HepG2 (cell line): Measurements from ENCODE around the gene LRRC74A. TPM values are rescaled to one million over a fixed set of nuclear protein-coding genes. Genes with fewer than 3 reads are reported as not detected.

Source experiments
- ATAC-seq: fragments of 200-7000 bp; cut with Tn5 transposase; 3 replicates; pipeline ENCODE4 v1.9.1; 2020; ENCODE audit warnings: mild to moderate bottlenecking, moderate library complexity
- BruUV-seq: library from RNA; stranded (reverse); fragments of 400-500 nt; replicated peaks from 2 replicates; lab custom pipeline; 2021; lab: Mats Ljungman, UMichigan
- CTCF ChIA-PET: fragments of 300-600 bp; formaldehyde crosslinking; extraction: SDS; loops from one replicate; lab custom pipeline; 2021; ENCODE audit warnings: low total read pairs, inconsistent platforms, low intra/inter-chr PET ratio; lab: Yijun Ruan, JAX
- POLR2A ChIA-PET: fragments of 350-600 bp; sonication (Branson Sonifier 250); formaldehyde crosslinking; loops from one replicate; lab custom pipeline; 2020; ENCODE audit warnings: antibody characterized with exemption, inconsistent platforms; lab: Yijun Ruan, JAX
- DNase-seq: peaks from one replicate; pipeline ENCODE4 v3.0.0-alpha.2; 2015; ENCODE audit warnings: low spot score
- FAIRE-seq: peaks from 3 replicates; lab custom pipeline; 2011; peaks lifted over from hg19 to GRCh38; lab: Jason Lieb, UNC
- H2AFZ ChIP-seq: one replicate; pipeline ENCODE4 v1.6.1; 2011; ENCODE audit warnings: low read length, inconsistent platforms
- H3K27ac ChIP-seq: fragments of 300-600 bp; 3 replicates; pipeline ENCODE4 v1.8.0; 2011; ENCODE audit warnings: mixed run types, mild to moderate bottlenecking, mixed read lengths, low read length, inconsistent platforms; ENCODE audit not compliant: insufficient read depth; ENCODE audit errors: extremely low read length
- H3K27me3 ChIP-seq, 2 experiments: fragments of 200-600 bp in 1 of 2; 2 replicates in 1 of 2; 3 replicates in 1 of 2; pipeline versions ENCODE4 v1.6.0 to v1.8.0; 2011; ENCODE audit warnings: low read length in 2 of 2, mild to moderate bottlenecking in 2 of 2, moderate library complexity in 2 of 2, inconsistent platforms in 1 of 2; ENCODE audit not compliant: insufficient read depth in 2 of 2, control insufficient read depth in 1 of 2
- H3K36me3 ChIP-seq, 2 experiments: fragments of 200-600 bp in 1 of 2; replicated peaks in 1 of 2; 2 replicates in 1 of 2; 3 replicates in 1 of 2; pipeline versions ENCODE4 v1.5.1 to v1.8.0; 2011; ENCODE audit warnings: low read length in 2 of 2, inconsistent platforms in 1 of 2; ENCODE audit not compliant: insufficient read depth in 2 of 2, control insufficient read depth in 1 of 2
- H3K4me1 ChIP-seq: 2 replicates; pipeline ENCODE4 v1.5.1; 2012; ENCODE audit warnings: low read length, inconsistent platforms; ENCODE audit not compliant: insufficient read depth
- H3K4me2 ChIP-seq: 2 replicates; pipeline ENCODE4 v1.6.0; 2011; ENCODE audit warnings: low read depth, low read length, inconsistent platforms
- H3K4me3 ChIP-seq, 3 experiments: fragments of 200-600 bp in 1 of 3; sonication (generic), shearing (Covaris generic) in 1 of 3; replicated peaks in 1 of 3; 2 replicates each; pipeline ENCODE4 v1.5.1; 2011 to 2016; ENCODE audit warnings: low read length in 3 of 3, inconsistent platforms in 2 of 3, low read depth in 2 of 3, mild to moderate bottlenecking in 2 of 3, control low read depth in 1 of 3, mixed read lengths in 1 of 3; ENCODE audit not compliant: insufficient read depth in 1 of 3
- H3K79me2 ChIP-seq: one replicate; pipeline ENCODE4 v1.6.1; 2011; ENCODE audit warnings: low read length, inconsistent platforms; ENCODE audit not compliant: insufficient read depth
- H3K9ac ChIP-seq: 2 replicates; pipeline ENCODE4 v1.6.0; 2011; ENCODE audit warnings: mild to moderate bottlenecking, low read depth, low read length, inconsistent platforms; ENCODE audit not compliant: insufficient read depth
- H3K9me3 ChIP-seq: 2 replicates; pipeline ENCODE4 v1.5.1; 2012; ENCODE audit warnings: mild to moderate bottlenecking, low read length
- H4K20me1 ChIP-seq: 2 replicates; pipeline ENCODE4 v1.6.0; 2011; ENCODE audit warnings: inconsistent platforms, mild to moderate bottlenecking, low read length, moderate library complexity; ENCODE audit not compliant: insufficient read depth
- DPF2 ChIP-seq: sonication (generic); formaldehyde crosslinking; IDR thresholded peaks from 2 replicates; pipeline ENCODE4 v1.4.0; 2020; ENCODE audit warnings: mild to moderate bottlenecking, low read depth, missing genetic modification reagents, borderline replicate concordance
- GFI1 ChIP-seq: sonication (generic); formaldehyde crosslinking; IDR thresholded peaks from 2 replicates; pipeline ENCODE4 v1.5.0; 2020; ENCODE audit warnings: missing genetic modification reagents, mild to moderate bottlenecking, borderline replicate concordance
- POLR2AphosphoS5 ChIP-seq: IDR thresholded peaks from 2 replicates; pipeline ENCODE4 v1.6.1; 2012; ENCODE audit warnings: low read depth, low read length
- SIN3B ChIP-seq: fragments of 150-350 bp; IDR thresholded peaks from 2 replicates; pipeline ENCODE4 v1.6.1; 2014; ENCODE audit warnings: low read length
- TOE1 ChIP-seq: sonication (generic); formaldehyde crosslinking; IDR thresholded peaks from 2 replicates; pipeline ENCODE4 v1.4.0; 2020; ENCODE audit warnings: mild to moderate bottlenecking, missing genetic modification reagents
- ZBTB21 ChIP-seq: sonication (generic); formaldehyde crosslinking; IDR thresholded peaks from 2 replicates; pipeline ENCODE4 v1.4.0; 2020; ENCODE audit warnings: missing genetic modification reagents
- ZFP41 ChIP-seq: sonication (generic); formaldehyde crosslinking; IDR thresholded peaks from 2 replicates; pipeline ENCODE4 v1.4.0; 2020; ENCODE audit warnings: mild to moderate bottlenecking, missing genetic modification reagents, borderline replicate concordance
- ZKSCAN5 ChIP-seq: sonication (generic); formaldehyde crosslinking; IDR thresholded peaks from 2 replicates; pipeline ENCODE4 v1.5.1; 2020; ENCODE audit warnings: mild to moderate bottlenecking, missing genetic modification reagents
- ZNF562 ChIP-seq: sonication (generic); formaldehyde crosslinking; IDR thresholded peaks from 2 replicates; pipeline ENCODE4 v1.8.0; 2022; ENCODE audit warnings: missing genetic modification reagents, borderline replicate concordance
- WGBS: methylation state at CpG from one replicate; pipeline ENCODE4 v1.1.6; 2017; ENCODE audit warnings: low lambda C conversion rate; 5-methylcytosine and 5-hydroxymethylcytosine counted together
- in situ Hi-C: cut with HindIII; loops from 2 replicates; pipeline ENCODE4 v1.10.0; 2017; ENCODE audit warnings: low pct_unique_long_range_greater_than_20kb; ENCODE audit not compliant: extremely low pct_ligation_motif_present
- intact Hi-C: fragments of 100-400 bp; cut with micrococcal nuclease; formaldehyde crosslinking; loops from one replicate; pipeline ENCODE4 v1.10.0; 2022; ENCODE audit not compliant: unreplicated experiment
- polyA plus RNA-seq, 8 experiments: library from polyadenylated mRNA; depleted of rRNA in 3 of 8; stranded (reverse) in 7 of 8; unstranded in 1 of 8; fragments of >200 nt; fragmentation: Illumina TruSeq in 4 of 8; extraction: Trizol in 4 of 8; gene quantifications; 2 replicates each; pipeline versions ENCODE4 v1.2.1 to v1.2.3, GENCODE V29; 2011 to 2016; ENCODE audit warnings: low read depth in 4 of 8, missing spikeins in 1 of 8, mixed read lengths in 1 of 8; ENCODE audit not compliant: insufficient read depth in 1 of 8
- total RNA-seq, 5 experiments: library from RNA; depleted of rRNA; stranded (reverse); fragments of >200 nt; fragmentation: Illumina TruSeq; extraction: Trizol; gene quantifications; 2 replicates each; pipeline ENCODE4 v1.2.3, GENCODE V29; 2016; ENCODE audit warnings: low read depth in 1 of 5
- TF ChIP-seq, protein P1 (sequence below): sonication (generic); formaldehyde crosslinking; IDR thresholded peaks from 2 replicates; pipeline ENCODE4; 2020; ENCODE audit warnings: missing genetic modification reagents, mild to moderate bottlenecking, borderline replicate concordance

LRRC74A gene
- total and polyA plus RNA-seq, 2 of the 13 experiments (the other 11 are each of a cell fraction or from before 2014, with no cell fraction given) = not detected

DNA sequence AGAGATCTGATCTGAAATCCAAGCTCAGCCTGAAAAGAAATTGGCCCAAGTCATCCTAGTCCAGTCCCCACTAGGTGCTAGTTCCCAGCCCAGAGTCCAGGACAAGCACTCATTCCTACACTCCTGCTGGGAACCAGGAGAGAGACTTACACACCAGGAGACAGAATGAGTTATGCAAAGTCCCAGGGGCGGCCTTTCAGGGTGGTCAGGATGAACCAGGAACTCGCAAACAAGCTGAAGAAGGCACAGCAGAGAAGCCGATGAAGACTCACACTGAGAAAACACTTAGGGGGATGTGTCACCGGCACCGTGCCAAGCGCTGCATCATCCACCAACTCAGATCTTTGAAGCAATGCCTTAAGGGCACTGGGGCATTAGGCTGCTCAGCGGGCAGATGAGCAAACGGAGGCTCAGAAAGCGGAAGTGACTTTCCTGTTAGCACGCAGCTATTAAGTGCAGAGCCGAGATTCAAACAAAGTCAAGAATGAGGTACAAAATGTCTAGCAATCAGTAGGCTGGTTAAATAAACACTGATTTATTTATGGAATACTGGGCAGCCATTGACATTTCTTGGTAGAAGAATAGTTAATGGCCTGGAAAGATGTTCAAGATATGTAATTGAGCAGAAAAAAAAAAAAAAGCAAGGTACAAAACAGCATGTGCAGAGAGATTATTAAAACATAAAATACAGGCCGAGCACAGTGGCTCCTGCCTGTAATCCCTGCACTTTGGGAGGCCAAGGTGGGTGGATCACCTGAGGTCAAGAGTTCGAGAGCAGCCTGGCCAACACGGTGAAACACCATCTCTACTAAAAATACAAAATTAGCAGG lies 78.7 kb downstream of the LRRC74A start:
- H3K9me3 ChIP-seq = peaks cover 6% of the 10 kb centered on the region; the same call in 1 of the 2 replicates
- 6% methylated on average over 14 of the region's 14 CpGs for WGBS
- peaks cover 3 to 19% of the 10 kb centered on the region in 2 experiments; a peak in 3 of 5 replicates for H3K27me3 ChIP-seq
- no peak overlapping the region for H3K27ac ChIP-seq
- 0 out of 2 replicates have a peak overlapping the region, but pooled peaks have one; percentile 9 for H3K4me2 ChIP-seq
- H3K4me3 ChIP-seq = no peak overlapping the region
- no TSS peak for BruUV-seq
- H2AFZ ChIP-seq = no peak overlapping the region
- intact Hi-C loops = no loop called here
- H3K36me3 ChIP-seq = no peaks in the 10 kb centered on the region
- peak; percentile 43 for ATAC-seq
- no peaks in the 10 kb centered on the region for H3K79me2 ChIP-seq
- peak; percentile 10 for DNase-seq
- TF ChIP-seq SIN3B (no peak), GFI1 (CRISPR knock-in tag) (0 out of 2 replicates have a peak, but pooled peaks have one; percentile 22)
- FAIRE-seq = no peak
- H3K9ac ChIP-seq = no peak overlapping the region
- in situ Hi-C loops = no loop called here
- ChIA-PET POLR2A (no interaction called here), CTCF (no interaction called here)
- H3K4me1 ChIP-seq = 0 out of 2 replicates have a peak, but pooled peaks cover 9% of the 10 kb centered on the region
- H4K20me1 ChIP-seq = no peaks in the 10 kb centered on the region

DNA sequence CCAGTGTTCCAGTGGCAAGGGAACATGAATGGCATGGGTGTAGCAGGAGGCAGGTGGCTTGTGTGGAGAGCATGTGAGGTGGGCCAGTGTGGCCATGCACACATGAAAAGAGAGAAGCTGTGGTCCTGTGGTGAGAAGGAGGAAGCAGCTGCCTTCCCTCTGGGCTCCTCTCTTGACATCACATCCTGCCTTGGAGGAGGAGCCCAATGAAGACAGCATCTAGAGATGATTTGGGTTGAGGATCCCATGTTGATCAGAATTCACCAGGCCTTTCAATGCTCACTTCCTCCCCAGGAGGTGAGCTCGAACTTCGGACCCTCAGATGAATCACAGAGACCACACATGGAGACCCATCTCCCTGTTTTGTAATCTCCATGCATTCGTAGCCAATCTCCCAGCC lies 82.6 kb downstream of the LRRC74A start:
- POLR2A ChIA-PET = no interaction called here
- 0% methylated on average over 3 of the region's 3 CpGs for WGBS

More for the DNA sequence above, 82.6 kb downstream of the LRRC74A start:
- TF ChIP-seq TOE1 (CRISPR knock-in tag) = no peak
- no peak for TF ChIP-seq POLR2AphosphoS5
- TF ChIP-seq DPF2 (CRISPR knock-in tag) = no peak
- TF ChIP-seq ZKSCAN5 (CRISPR knock-in tag) = peak; percentile 88
- TF ChIP-seq, protein P1, sequence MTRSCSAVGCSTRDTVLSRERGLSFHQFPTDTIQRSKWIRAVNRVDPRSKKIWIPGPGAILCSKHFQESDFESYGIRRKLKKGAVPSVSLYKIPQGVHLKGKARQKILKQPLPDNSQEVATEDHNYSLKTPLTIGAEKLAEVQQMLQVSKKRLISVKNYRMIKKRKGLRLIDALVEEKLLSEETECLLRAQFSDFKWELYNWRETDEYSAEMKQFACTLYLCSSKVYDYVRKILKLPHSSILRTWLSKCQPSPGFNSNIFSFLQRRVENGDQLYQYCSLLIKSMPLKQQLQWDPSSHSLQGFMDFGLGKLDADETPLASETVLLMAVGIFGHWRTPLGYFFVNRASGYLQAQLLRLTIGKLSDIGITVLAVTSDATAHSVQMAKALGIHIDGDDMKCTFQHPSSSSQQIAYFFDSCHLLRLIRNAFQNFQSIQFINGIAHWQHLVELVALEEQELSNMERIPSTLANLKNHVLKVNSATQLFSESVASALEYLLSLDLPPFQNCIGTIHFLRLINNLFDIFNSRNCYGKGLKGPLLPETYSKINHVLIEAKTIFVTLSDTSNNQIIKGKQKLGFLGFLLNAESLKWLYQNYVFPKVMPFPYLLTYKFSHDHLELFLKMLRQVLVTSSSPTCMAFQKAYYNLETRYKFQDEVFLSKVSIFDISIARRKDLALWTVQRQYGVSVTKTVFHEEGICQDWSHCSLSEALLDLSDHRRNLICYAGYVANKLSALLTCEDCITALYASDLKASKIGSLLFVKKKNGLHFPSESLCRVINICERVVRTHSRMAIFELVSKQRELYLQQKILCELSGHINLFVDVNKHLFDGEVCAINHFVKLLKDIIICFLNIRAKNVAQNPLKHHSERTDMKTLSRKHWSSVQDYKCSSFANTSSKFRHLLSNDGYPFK (CRISPR knock-in tag) = no peak
- TF ChIP-seq ZFP41 (CRISPR knock-in tag) = no peak
- TF ChIP-seq ZNF562 = no peak
- no peak for TF ChIP-seq ZBTB21 (CRISPR knock-in tag)
- Histone ChIP-seq H3K27ac (no peak overlapping the region), H3K9me3 (no peaks in the 10 kb centered on the region), H3K36me3 (no peaks in the 10 kb centered on the region), H3K4me3 (no peak overlapping the region), H3K4me2 (no peak overlapping the region), H2AFZ (no peak overlapping the region), H3K9ac (no peak overlapping the region), H3K4me1 (peaks cover 14% of the 10 kb centered on the region; the same call in 1 of the 2 replicates), H4K20me1 (no peaks in the 10 kb centered on the region), H3K79me2 (no peaks in the 10 kb centered on the region), H3K27me3 (peaks cover 0 to 12% of the 10 kb centered on the region in 2 experiments; a peak in 3 of 5 replicates)
- no TSS peak for BruUV-seq
- in situ Hi-C loops (no loop called here), intact Hi-C loops (no loop called here)
- no peak for DNase-seq
- ATAC-seq = no peak
- FAIRE-seq = no peak
- CTCF ChIA-PET = no interaction called here
